GM21447 (cell line): ENCODE data around the gene GHITM.
"Not testable (repeated sequence)": the region's sequence is repeated elsewhere in the genome, so short reads cannot be mapped to it uniquely, and the experiment has no call there.

Source experiments
- ATAC-seq: cut with Tn5 transposase; IDR thresholded peaks from one replicate; pipeline ENCODE4 v1.9.1; 2021; ENCODE audit not compliant: unreplicated experiment

GHITM gene

GRCh38 chr10:84175436-84175835 lies 36.1 kb downstream of the GHITM start:
- no peak for ATAC-seq

DNA sequence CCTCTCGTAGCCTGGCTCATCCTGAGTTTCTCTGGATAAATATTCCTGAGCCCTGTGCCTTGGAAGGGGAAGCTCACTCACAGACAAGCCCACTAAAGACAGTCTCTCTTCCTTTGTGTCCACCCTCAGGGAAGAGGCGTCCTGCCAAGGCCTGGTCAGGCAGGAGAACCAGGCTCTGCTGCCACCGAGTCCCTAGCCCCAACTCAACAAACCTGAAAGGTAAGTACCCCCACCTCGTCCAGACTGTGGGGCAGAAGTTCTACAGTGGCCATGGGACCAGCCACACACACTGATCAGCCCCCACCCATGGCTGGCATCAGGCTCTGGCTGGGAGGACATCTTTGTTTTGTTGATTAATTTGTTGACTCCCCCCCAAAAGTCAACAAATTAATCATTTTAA lies 37.0 kb downstream of the GHITM start:
- no peak for ATAC-seq

GRCh38 chr10:84176836-84177474 lies 37.6 kb downstream of the GHITM start:
- ATAC-seq = no peak

GRCh38 chr10:84177541-84178141 lies 38.3 kb downstream of the GHITM start:
- peak; percentile 48 for ATAC-seq

DNA sequence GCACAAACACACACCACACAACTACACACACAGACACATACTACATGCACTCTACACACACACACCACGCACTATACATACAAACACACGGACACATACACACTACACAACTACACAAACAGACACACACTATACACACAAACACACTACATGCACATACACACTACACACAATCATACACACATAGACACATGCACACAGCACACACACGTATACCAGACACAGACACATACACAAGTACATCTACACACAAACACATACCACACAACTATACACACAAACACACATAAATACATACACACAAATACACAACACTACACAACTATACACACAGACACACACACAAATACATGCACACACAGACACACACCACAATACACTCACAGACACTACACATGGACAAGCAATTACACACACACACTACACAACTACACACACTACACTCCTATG lies 38.9 kb downstream of the GHITM start:
- ATAC-seq = no peak

DNA sequence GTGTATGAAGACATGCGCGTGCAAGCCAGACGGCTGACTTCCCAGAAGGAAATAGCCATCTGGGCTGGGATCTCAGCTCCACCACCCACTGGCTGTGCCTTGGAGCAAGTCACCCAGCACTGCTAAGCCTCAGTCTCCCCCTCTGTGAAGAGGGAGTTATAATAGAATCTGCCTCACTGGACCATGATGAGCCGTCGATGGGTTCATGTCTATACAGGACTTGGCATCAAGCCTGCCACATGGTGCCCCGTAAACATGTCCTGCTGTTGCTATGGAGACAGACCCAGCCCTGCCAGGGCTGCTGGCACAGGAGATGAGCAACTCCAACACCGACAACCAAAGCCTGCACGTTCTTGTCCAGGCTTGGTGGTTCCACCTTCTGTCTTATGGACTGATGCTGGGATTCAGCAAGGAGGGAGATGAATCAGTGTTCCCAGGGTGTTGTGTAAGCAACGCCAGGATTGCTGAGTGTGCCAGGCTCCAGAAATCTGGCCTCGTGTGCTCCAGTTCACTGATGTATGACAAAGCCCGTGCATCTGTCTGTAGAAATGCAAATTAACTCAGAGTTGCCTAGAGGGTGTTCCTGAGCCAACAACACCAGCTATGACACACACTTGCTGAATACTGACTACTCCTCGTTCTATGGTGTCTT lies 39.9 kb downstream of the GHITM start:
- peak; percentile 92 for ATAC-seq

- not testable (repeated sequence) for ATAC-seq
These were observed 41.1 kb downstream of the GHITM start for GRCh38 chr10:84180386-84180785.

DNA sequence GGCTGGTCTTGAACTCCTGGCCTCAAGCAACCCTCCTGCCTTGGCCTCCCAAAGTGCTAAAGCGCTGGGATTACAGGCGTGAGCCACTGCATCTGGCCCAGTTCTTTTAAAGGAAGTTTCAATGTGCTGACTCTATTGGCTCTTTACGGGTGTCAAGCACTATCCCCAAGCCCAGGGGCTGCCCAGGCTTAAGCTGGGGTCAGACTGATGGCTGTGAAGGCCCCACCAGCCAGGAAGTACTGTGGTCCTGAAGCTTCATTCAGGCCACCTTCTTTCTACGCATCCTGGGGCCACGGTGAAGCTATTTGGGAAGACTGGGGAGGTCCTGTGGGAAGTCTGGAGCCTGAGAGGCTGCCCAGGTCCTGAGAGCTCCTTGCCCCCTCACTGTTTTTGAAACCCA lies 42.3 kb downstream of the GHITM start:
- no peak for ATAC-seq

DNA sequence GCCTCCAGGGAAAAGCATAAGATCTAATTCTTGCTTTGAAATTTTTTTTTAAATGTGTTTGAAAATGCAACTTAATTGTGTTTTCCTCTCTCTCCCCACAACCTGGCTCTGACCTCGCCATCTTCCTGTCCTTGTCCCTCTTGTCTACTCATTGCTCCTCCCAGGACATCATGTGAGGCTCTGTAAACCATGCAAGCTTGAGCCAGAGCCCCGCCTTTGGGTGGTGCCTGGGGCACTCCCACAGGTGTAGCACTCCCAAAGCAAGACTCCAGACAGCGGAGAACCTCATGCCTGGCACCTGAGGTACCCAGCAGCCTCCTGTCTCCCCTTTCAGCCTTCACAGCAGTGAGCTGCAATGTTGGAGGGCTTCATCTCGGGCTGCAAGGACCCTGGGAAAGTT lies 45.2 kb downstream of the GHITM start:
- ATAC-seq = peak; percentile 43

DNA sequence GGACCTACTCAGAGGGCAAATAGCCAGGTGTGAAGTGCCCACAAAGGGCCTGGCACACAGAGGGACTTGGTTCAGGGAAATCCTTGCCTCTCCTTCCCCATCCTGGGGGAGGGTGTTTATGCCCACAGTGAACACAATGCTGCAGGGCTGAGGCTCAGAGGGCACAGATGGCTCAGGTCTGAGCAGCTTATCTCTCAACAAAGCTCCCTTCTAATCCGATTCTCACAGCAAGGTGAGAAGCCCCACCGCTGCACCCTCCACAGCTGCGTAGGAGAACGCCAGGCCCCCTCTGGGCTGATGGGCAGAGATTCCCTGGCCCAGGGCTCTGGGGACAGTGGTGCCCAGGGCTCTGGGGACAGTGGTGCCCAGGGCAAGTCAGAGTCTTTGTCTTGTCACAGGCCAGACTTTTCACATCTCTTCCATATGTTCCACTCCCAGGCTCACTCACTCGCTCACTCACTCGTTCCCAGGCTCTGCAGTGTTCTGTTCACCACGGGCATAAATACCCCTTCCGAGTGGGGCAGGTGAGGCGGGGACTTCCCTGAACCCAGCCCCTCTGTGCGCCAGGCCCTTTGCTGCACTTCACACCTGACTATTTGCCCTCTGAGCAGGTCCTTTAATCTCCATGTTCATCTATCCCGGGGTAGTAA lies 46.3 kb downstream of the GHITM start:
- no peak for ATAC-seq

DNA sequence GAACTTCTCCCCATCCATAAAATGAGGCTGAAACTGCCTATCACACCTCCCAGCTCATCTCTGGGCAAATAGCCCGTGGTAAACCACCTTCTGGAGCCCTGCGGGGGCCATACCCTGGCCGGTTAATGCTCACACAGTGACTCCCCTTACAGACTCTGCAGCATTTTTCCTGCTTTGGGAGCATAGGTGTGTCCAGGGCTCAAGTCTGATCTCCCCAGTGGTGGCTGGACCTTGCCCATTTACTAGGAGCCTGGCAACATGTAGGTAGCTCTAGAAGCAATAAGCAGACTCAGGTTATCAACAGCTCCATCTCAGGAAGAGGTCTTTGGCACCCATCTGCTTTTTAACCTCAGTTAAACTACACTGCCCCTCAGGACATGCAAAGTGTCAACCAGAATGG lies 49.5 kb downstream of the GHITM start:
- ATAC-seq = no peak

DNA sequence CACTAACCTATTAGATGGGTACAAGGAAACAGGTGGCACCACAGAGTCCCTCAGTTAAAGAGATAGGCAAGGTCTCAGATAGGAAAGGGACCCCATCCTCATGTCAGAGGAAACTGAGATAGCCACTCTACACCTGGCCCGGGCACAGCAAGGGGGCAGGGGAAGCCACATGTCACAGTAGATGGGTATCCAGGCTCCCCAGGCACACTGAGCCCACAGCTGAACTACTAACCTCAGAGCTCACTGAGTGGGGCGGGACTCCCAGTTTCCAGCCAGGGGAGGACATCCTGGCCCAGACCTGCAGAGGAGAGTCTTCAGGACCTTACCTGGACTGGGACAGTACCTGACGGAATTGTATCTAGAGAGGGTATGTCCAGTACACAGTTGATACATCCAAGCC lies 51.3 kb downstream of the GHITM start:
- no peak for ATAC-seq

DNA sequence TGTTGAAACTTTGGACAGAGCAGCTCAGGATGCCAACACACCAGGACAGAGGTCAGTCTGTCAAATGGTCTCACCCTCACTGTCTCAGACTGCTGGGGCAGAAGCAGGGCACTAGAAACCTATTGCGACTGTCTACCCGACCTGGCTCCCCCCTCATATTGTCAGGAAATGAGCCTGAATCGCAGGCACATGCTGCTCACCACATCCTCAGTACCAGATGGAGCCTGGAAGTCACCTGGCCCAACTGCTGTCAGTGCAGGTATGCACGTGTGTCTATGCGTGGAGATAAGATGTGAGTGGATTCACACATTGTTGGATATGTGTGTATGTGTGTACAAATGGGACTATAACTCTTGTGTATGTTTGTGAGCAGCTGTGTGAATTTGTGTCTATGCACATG lies 51.8 kb downstream of the GHITM start:
- no peak for ATAC-seq

GRCh38 chr10:84193327-84193726 lies 54.0 kb downstream of the GHITM start:
- no peak for ATAC-seq

DNA sequence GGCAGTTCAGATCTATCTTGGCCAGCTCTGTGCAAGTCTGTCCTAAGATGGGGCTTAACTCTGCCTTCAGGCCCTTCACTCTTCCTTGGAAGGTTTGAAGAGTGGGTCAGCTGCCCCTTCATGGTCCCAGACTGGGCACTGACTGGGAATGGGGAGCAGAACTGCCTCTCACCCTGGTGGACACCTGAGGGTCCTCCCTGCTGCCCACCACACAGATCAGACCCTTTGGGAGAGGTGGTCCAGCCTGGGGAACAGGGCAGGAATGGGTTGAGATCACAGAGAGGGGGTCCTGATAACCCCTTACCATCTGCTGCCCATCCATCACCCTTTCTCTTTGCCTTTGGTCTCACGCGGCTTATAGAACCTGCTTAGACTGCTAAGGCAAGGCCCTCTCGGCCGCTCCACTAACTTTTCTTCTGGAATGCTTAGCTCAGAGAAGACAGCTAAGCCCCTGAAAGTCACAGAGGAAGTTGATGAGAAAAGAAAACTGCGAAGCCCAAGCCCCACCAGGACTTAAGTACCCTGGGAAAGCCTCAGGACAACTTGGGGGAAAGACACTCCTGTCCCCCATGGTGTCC lies 54.6 kb downstream of the GHITM start:
- peak; percentile 12 for ATAC-seq

DNA sequence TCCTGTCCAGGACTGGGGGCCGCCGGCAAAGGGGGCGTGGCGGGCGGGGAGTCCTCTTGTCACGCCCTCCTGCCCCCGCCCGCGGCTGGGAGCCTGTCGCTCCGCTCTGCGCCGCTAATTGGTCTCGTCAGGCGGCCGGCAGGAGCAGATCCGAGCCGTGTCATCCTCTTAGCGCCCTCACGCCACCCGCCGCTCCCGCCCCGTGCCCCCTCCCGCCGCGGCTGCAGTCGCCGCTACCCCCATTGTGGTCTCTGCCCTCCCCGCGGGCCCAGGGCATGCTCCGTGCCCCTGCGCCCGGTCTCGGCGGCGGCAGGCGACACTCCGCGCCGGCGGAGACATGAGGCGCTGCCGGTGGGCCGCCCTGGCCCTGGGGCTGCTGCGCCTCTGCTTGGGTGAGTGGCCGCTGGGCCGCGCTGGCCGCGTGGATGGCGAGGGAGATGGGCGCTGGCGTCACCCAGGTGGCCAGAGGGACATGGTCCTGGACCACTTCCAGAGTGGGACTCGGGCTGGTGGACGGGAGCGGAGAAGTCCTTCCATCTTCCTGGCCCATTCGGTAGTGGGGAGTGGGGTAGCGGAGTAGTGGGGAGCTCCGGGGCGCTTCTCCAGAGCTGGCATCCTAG lies 55.2 kb downstream of the GHITM start, which contains the start of gene CDHR1:
CDHR1 (plus strand) TSS at position 114 of the 620 bp plus-strand sequence; CDS start at position 338, 224 bp downstream.
- ATAC-seq = peak; percentile 68

GRCh38 chr10:84195044-84195830 lies 55.9 kb downstream of the GHITM start:
- no peak for ATAC-seq

- no peak for ATAC-seq
These were observed 56.8 kb downstream of the GHITM start for GRCh38 chr10:84196083-84196482.

DNA sequence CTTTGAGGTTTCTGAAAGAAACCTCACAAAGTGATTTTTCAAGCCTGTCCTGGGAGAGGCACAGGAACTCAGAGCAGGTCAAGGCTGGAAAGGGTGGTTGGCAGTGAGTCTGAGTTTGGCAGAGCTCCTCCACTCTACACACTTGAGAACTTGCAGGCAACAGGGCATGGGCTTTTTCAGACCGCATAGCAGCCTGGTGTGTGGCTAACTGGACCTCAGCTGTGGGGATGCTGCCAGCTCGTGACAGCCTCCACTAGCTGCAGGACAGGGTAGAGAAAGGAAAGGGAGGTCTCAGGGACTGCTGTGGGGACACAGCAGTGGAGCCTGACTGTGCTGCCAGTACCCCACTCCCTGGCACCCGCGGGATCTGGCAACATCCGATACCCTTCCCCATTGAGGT lies 57.6 kb downstream of the GHITM start:
- ATAC-seq = no peak

GRCh38 chr10:84197643-84198042 lies 58.3 kb downstream of the GHITM start:
- no peak for ATAC-seq
